HG03432 (cell line): Measurements from ENCODE around the gene LYRM4.

Experiments used
- ATAC-seq: cut with Tn5 transposase; IDR thresholded peaks from one replicate; pipeline ENCODE4 v1.9.1; 2021; ENCODE audit warnings: mild to moderate bottlenecking, moderate library complexity; ENCODE audit not compliant: unreplicated experiment

Gene LYRM4

GRCh38 chr6:5206920-5207561 is 53.7 kb downstream of the LYRM4 start:
- ATAC-seq, result no peak

- no peak for ATAC-seq
Measured at GRCh38 chr6:5205877-5206850, 54.6 kb downstream of the LYRM4 start.

GRCh38 chr6:5205035-5205507 is 55.7 kb downstream of the LYRM4 start:
- ATAC-seq, result no peak

GRCh38 chr6:5204376-5204775 is 56.4 kb downstream of the LYRM4 start:
- ATAC-seq, result no peak

- ATAC-seq, result no peak
Measured at GRCh38 chr6:5203546-5203945, 57.2 kb downstream of the LYRM4 start.

- no peak for ATAC-seq
Measured at GRCh38 chr6:5202941-5203340, 57.8 kb downstream of the LYRM4 start.

GRCh38 chr6:5202206-5202605 is 58.5 kb downstream of the LYRM4 start:
- ATAC-seq, result no peak

GRCh38 chr6:5201271-5201670 is 59.5 kb downstream of the LYRM4 start:
- ATAC-seq, result no peak

- ATAC-seq, result no peak
Measured at GRCh38 chr6:5199702-5200101, 61.0 kb downstream of the LYRM4 start.

- ATAC-seq, result no peak
Measured at GRCh38 chr6:5199283-5199682, 61.5 kb downstream of the LYRM4 start.

GRCh38 chr6:5197084-5197483 is 63.7 kb downstream of the LYRM4 start:
- no peak for ATAC-seq

- no peak for ATAC-seq
Measured at GRCh38 chr6:5192135-5192794, 68.5 kb downstream of the LYRM4 start.

GRCh38 chr6:5191722-5192121 is 69.0 kb downstream of the LYRM4 start:
- no peak for ATAC-seq

GRCh38 chr6:5191222-5191621 is 69.5 kb downstream of the LYRM4 start:
- ATAC-seq, result peak; percentile 64

- no peak for ATAC-seq
Measured at GRCh38 chr6:5190507-5190906, 70.2 kb downstream of the LYRM4 start.

GRCh38 chr6:5188646-5189045 is 72.1 kb downstream of the LYRM4 start:
- no peak for ATAC-seq

- ATAC-seq, result no peak
Measured at GRCh38 chr6:5184878-5185277, 75.9 kb downstream of the LYRM4 start.

GRCh38 chr6:5184218-5184617 is 76.5 kb downstream of the LYRM4 start:
- no peak for ATAC-seq

- no peak for ATAC-seq
Measured at GRCh38 chr6:5181510-5182317, 79.0 kb downstream of the LYRM4 start.

GRCh38 chr6:5180636-5181035 is 80.1 kb downstream of the LYRM4 start:
- ATAC-seq, result no peak

GRCh38 chr6:5179917-5180316 is 80.8 kb downstream of the LYRM4 start:
- no peak for ATAC-seq
